Measurements from ENCODE around the gene NMNAT3.

NMNAT3 gene

DNA sequence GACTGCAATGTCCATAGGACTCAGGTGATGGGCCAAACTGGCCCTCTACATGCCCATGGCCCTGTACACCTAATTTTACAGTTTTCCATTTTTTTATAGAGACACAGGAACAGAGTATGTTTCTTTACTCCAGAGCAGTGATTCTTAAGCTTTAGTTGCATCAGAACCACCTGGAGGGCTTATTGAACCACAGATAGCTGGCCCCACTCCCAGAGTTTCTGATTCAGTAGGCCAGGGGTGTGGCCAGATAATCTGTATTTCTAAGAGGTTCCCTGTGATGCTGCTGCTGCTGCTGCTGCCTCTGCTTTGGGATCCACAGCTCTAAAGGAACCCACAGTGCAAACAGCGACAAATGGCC, 143.3 kb downstream of the NMNAT3 start:
- H3K4me3 ChIP-seq (ENCODE audit: low read length) = no peak overlapping the region
- no peaks in the 10 kb centered on the region for H3K9me3 ChIP-seq (ENCODE audit: control insufficient read depth, insufficient read depth, low read length)
- no peak overlapping the region for H3K4me2 ChIP-seq (ENCODE audit: low read length)
- H4K20me1 ChIP-seq (ENCODE audit: control insufficient read depth, insufficient read depth, low read depth, low read length) = no peaks in the 10 kb centered on the region
- H3K4me1 ChIP-seq (ENCODE audit: control insufficient read depth, low read length) = no peaks in the 10 kb centered on the region
- no peak overlapping the region for H3K27ac ChIP-seq (ENCODE audit: low read depth, low read length)
- no peaks in the 10 kb centered on the region for H3K9me2 ChIP-seq (replicated peaks; ENCODE audit: control insufficient read depth, low read length)
- H3K27me3 ChIP-seq (ENCODE audit: control insufficient read depth, low read length) = 0 out of 2 replicates have a peak, but pooled peaks cover 3% of the 10 kb centered on the region
- no peaks in the 10 kb centered on the region for H3F3A ChIP-seq (ENCODE audit: control insufficient read depth, insufficient read depth)
- TF ChIP-seq EZH2phosphoT487 (IDR thresholded peaks at IDR 0.05; ENCODE audit: borderline replicate concordance, low read length) = no peak
- TF ChIP-seq, protein P1, sequence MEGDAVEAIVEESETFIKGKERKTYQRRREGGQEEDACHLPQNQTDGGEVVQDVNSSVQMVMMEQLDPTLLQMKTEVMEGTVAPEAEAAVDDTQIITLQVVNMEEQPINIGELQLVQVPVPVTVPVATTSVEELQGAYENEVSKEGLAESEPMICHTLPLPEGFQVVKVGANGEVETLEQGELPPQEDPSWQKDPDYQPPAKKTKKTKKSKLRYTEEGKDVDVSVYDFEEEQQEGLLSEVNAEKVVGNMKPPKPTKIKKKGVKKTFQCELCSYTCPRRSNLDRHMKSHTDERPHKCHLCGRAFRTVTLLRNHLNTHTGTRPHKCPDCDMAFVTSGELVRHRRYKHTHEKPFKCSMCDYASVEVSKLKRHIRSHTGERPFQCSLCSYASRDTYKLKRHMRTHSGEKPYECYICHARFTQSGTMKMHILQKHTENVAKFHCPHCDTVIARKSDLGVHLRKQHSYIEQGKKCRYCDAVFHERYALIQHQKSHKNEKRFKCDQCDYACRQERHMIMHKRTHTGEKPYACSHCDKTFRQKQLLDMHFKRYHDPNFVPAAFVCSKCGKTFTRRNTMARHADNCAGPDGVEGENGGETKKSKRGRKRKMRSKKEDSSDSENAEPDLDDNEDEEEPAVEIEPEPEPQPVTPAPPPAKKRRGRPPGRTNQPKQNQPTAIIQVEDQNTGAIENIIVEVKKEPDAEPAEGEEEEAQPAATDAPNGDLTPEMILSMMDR (IDR thresholded peaks at IDR 0.05; ENCODE audit: low read depth, low read length, poor library complexity, severe bottlenecking) = no peak
- H3K36me3 ChIP-seq (ENCODE audit: control insufficient read depth, low read length) = no peaks in the 10 kb centered on the region
- no peaks in the 10 kb centered on the region for H3K79me2 ChIP-seq (ENCODE audit: control insufficient read depth, low read length)

DNA sequence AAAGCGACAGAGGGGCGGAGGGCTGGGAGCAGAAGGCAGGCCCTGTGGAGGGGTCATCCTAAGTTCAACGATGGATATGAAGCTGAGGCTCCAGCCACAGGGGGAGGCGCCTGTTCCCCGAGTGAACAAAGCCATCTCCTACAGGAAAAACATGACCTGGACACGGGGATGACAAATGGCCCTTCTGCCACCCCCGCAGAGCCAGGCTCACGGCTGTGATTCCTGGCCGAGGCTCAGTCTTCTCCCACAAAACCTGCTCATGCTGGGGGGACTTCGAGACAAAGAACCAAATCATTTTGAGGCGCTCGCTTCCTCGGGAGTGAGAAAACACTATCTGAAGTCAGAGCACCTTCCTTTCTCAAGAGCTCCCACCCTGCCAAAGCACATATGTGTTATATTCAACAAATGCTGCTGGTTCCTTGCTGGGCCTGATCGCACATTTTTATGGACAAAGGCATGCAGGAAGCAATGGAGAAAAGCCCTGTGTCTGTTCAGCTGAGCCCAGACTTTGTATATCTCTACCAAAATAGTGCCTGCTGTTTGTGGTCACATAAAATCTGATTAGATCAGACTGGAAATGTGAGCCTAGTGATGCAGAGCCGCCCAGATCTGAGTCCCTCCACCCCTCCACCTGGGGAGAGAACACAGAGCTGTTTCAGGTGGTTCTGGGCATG, 143.9 kb downstream of the NMNAT3 start:
- TF ChIP-seq EZH2phosphoT487 (IDR thresholded peaks at IDR 0.05; ENCODE audit: borderline replicate concordance, low read length) = no peak
- TF ChIP-seq, protein P1 (IDR thresholded peaks at IDR 0.05; ENCODE audit: low read depth, low read length, poor library complexity, severe bottlenecking) = no peak
- no peak overlapping the region for H3K27ac ChIP-seq (ENCODE audit: low read depth, low read length)
- no peak overlapping the region for H3K4me3 ChIP-seq (ENCODE audit: low read length)

DNA sequence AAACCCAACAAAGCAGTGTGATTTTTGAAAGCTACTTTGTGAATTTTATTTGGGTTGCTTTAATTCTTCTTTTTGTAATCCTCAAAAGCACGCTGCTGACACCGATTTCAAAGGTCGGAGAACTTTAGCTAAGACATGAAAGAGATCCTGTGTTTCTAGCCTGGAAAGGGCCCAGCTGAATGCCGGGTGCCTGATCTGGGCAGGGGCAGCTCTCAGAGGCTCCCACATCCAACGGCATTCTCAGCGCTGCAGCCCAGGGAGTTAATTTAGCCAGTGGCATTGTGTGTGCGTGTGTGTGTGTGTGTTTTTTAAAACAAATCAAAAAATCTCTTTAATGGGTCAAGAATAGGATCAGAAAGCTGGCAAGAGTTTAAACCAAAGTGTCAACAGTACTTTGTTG, 144.8 kb downstream of the NMNAT3 start:
- Histone ChIP-seq H4K20me1 (ENCODE audit: control insufficient read depth, insufficient read depth, low read depth, low read length) (no peaks in the 10 kb centered on the region), H3K9me2 (replicated peaks; ENCODE audit: control insufficient read depth, low read length) (no peaks in the 10 kb centered on the region), H3K27ac (ENCODE audit: low read depth, low read length) (no peak overlapping the region), H3K9me3 (ENCODE audit: control insufficient read depth, insufficient read depth, low read length) (no peaks in the 10 kb centered on the region), H3K4me1 (ENCODE audit: control insufficient read depth, low read length) (no peaks in the 10 kb centered on the region), H3K79me2 (ENCODE audit: control insufficient read depth, low read length) (no peaks in the 10 kb centered on the region), H3K36me3 (ENCODE audit: control insufficient read depth, low read length) (no peaks in the 10 kb centered on the region), H3K27me3 (ENCODE audit: control insufficient read depth, low read length) (0 out of 2 replicates have a peak, but pooled peaks cover 3% of the 10 kb centered on the region), H3K4me3 (ENCODE audit: low read length) (no peak overlapping the region), H3K4me2 (ENCODE audit: low read length) (no peak overlapping the region), H3F3A (ENCODE audit: control insufficient read depth, insufficient read depth) (no peaks in the 10 kb centered on the region)
- TF ChIP-seq, protein P1 (IDR thresholded peaks at IDR 0.05; ENCODE audit: low read depth, low read length, poor library complexity, severe bottlenecking) = no peak
- no peak for TF ChIP-seq EZH2phosphoT487 (IDR thresholded peaks at IDR 0.05; ENCODE audit: borderline replicate concordance, low read length)

More for the DNA sequence above, 143.9 kb downstream of the NMNAT3 start:
- Histone ChIP-seq H4K20me1 (ENCODE audit: control insufficient read depth, insufficient read depth, low read depth, low read length) (no peaks in the 10 kb centered on the region), H3K4me2 (ENCODE audit: low read length) (no peak overlapping the region), H3F3A (ENCODE audit: control insufficient read depth, insufficient read depth) (no peaks in the 10 kb centered on the region), H3K27me3 (ENCODE audit: control insufficient read depth, low read length) (0 out of 2 replicates have a peak, but pooled peaks cover 3% of the 10 kb centered on the region), H3K79me2 (ENCODE audit: control insufficient read depth, low read length) (no peaks in the 10 kb centered on the region), H3K4me1 (ENCODE audit: control insufficient read depth, low read length) (no peaks in the 10 kb centered on the region), H3K36me3 (ENCODE audit: control insufficient read depth, low read length) (no peaks in the 10 kb centered on the region), H3K9me2 (replicated peaks; ENCODE audit: control insufficient read depth, low read length) (no peaks in the 10 kb centered on the region), H3K9me3 (ENCODE audit: control insufficient read depth, insufficient read depth, low read length) (no peaks in the 10 kb centered on the region)
